Prostate gland (tissue), 2 donors: Measurements from ENCODE around the gene ATP6V0D1.

Experiments used
- POLR2AphosphoS5 ChIP-seq: sonication (generic); formaldehyde crosslinking; IDR thresholded peaks from one replicate; pipeline ENCODE4 v1.6.1; 2017; ENCODE audit warnings: antibody characterized with exemption
- TF ChIP-seq, protein P1 (sequence below), 4 experiments: fragments of 200-600 bp in 2 of 4; fragments of 450-650 bp in 2 of 4; sonication (generic) in 2 of 4; IDR thresholded peaks; 1 replicate in 3 of 4; 2 replicates in 1 of 4; pipeline ENCODE4 v1.5.1; 2016 to 2019; ENCODE audit warnings: antibody characterized with exemption in 4 of 4, mild to moderate bottlenecking in 2 of 4, moderate library complexity in 2 of 4

DNA sequence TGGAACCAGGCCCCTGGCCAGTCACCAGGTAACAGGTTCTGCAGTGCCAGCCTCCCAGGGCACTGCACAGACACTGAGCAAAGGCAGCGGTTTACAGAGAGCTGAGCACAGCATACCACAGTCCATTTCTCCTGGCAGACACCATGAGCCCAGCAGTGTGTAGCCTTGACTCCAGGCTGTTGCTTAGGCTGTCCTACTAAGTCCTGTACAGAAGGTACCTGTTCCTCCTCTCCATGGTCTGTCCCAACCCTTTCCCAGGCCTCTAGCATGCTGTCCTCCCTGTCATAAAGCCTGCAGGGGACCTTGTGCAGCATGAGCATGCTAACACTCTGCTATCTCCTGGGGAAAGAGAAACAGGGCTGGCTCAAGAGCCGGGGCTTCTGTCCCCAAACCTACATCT is 20.0 kb downstream of the ATP6V0D1 start:
- TF ChIP-seq, protein P1, sequence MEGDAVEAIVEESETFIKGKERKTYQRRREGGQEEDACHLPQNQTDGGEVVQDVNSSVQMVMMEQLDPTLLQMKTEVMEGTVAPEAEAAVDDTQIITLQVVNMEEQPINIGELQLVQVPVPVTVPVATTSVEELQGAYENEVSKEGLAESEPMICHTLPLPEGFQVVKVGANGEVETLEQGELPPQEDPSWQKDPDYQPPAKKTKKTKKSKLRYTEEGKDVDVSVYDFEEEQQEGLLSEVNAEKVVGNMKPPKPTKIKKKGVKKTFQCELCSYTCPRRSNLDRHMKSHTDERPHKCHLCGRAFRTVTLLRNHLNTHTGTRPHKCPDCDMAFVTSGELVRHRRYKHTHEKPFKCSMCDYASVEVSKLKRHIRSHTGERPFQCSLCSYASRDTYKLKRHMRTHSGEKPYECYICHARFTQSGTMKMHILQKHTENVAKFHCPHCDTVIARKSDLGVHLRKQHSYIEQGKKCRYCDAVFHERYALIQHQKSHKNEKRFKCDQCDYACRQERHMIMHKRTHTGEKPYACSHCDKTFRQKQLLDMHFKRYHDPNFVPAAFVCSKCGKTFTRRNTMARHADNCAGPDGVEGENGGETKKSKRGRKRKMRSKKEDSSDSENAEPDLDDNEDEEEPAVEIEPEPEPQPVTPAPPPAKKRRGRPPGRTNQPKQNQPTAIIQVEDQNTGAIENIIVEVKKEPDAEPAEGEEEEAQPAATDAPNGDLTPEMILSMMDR (IDR thresholded peaks at IDR 0.05), result no peak
- no peak for TF ChIP-seq POLR2AphosphoS5
